Cardiac septum (tissue), 1 donor: ENCODE results near the gene LINC00237. TPM values are rescaled to one million over a fixed set of nuclear protein-coding genes. Genes with fewer than 3 reads are reported as not detected.

Source experiments
- DNase-seq: peaks from one replicate; pipeline ENCODE4 v3.0.0-alpha.2; 2020; ENCODE audit warnings: low spot score
- intact Hi-C: fragments of 100-400 bp; cut with DNase I; formaldehyde crosslinking; loops from one replicate; pipeline ENCODE4 v1.14.0; 2022
- long read RNA-seq: library from polyadenylated mRNA; unstranded; transcript quantifications from one replicate; pipeline ENCODE4 v2.0.0, GENCODE V29; 2021
- total RNA-seq: library from RNA; stranded (reverse); fragmentation: NEBNext Ultra II Directional; extraction: Animal tissue kit (Norgen Biotek cat#: 25700); gene quantifications from one replicate; pipeline ENCODE4 v1.2.1, GENCODE V29; 2021
- donor health status: DM: no; HTN: no; CAD: no.

Gene LINC00237
- not detected for total RNA-seq
- long read RNA-seq: 0 reads

GRCh38 chr20:21106171-21107017, at the start of gene LINC00237:
LINC00237 (minus strand) TSS chr20:21106358.
- no peak for DNase-seq
- intact Hi-C loops: loop anchor here (10.0 kb wide), 1 partner anchor 288 kb away; the partner anchor contains the start of gene NKX2-4

- intact Hi-C loops: no loop called here
- DNase-seq: no peak
These were observed 49.1 kb upstream of the LINC00237 start for GRCh38 chr20:21155268-21155667.

GRCh38 chr20:21154692-21155091, 48.5 kb upstream of the LINC00237 start:
- no peak for DNase-seq
- intact Hi-C loops: no loop called here

- DNase-seq: no peak
- intact Hi-C loops: no loop called here
These were observed 45.6 kb upstream of the LINC00237 start for GRCh38 chr20:21151791-21152190.

- no peak for DNase-seq
- intact Hi-C loops: no loop called here
These were observed 43.2 kb upstream of the LINC00237 start for GRCh38 chr20:21149344-21149743.

- DNase-seq: no peak
- intact Hi-C loops: no loop called here
These were observed 41.4 kb upstream of the LINC00237 start for GRCh38 chr20:21147593-21147992.

GRCh38 chr20:21146215-21146614, 40.1 kb upstream of the LINC00237 start:
- no peak for DNase-seq
- intact Hi-C loops: no loop called here

GRCh38 chr20:21145424-21145823, 39.3 kb upstream of the LINC00237 start:
- DNase-seq: no peak
- intact Hi-C loops: no loop called here

GRCh38 chr20:21143194-21143890, 37.2 kb upstream of the LINC00237 start:
- intact Hi-C loops: no loop called here
- DNase-seq: no peak

GRCh38 chr20:21141825-21142224, 35.7 kb upstream of the LINC00237 start:
- no peak for DNase-seq
- intact Hi-C loops: no loop called here

- intact Hi-C loops: no loop called here
- DNase-seq: no peak
These were observed 33.9 kb upstream of the LINC00237 start for GRCh38 chr20:21139881-21140566.

GRCh38 chr20:21137078-21137477, 30.9 kb upstream of the LINC00237 start:
- intact Hi-C loops: no loop called here
- no peak for DNase-seq

- intact Hi-C loops: no loop called here
These were observed 30.0 kb upstream of the LINC00237 start for GRCh38 chr20:21136015-21136732.

GRCh38 chr20:21134883-21135493, 28.8 kb upstream of the LINC00237 start:
- no peak for DNase-seq
- intact Hi-C loops: no loop called here

More at GRCh38 chr20:21136015-21136732, 30.0 kb upstream of the LINC00237 start:
- DNase-seq: no peak

GRCh38 chr20:21133917-21134622, 27.9 kb upstream of the LINC00237 start:
- no peak for DNase-seq
- intact Hi-C loops: no loop called here

GRCh38 chr20:21133404-21133803, 27.2 kb upstream of the LINC00237 start:
- intact Hi-C loops: no loop called here
- no peak for DNase-seq

- intact Hi-C loops: no loop called here
- DNase-seq: no peak
These were observed 23.7 kb upstream of the LINC00237 start for GRCh38 chr20:21129861-21130260.

GRCh38 chr20:21127201-21127981, 21.2 kb upstream of the LINC00237 start:
- DNase-seq: no peak
- intact Hi-C loops: no loop called here
